ENCODE data around the gene DICER1.

DNA sequence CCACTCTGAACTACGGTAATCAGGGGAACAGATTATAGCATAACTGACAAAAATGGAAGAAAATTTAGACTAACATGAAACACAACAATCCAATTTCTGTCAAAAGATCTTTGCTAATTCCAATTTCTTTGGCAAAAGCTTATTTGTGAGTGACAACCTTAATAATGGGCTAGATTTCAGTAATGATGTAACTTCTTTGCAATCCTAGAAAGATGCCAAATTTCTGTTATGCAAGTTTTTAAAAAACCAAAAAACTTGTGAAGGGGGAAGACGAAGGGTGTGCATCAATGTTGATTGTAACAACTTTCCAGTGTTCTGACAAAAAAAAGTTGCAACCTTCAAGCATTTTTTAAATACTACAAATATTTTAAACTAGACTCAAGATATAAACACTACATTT, 59.9 kb downstream of the DICER1 start:
- no peak for TF ChIP-seq ZNF8 (CRISPR knock-in tag; IDR thresholded peaks at IDR 0.05)
- TF ChIP-seq, protein P1, sequence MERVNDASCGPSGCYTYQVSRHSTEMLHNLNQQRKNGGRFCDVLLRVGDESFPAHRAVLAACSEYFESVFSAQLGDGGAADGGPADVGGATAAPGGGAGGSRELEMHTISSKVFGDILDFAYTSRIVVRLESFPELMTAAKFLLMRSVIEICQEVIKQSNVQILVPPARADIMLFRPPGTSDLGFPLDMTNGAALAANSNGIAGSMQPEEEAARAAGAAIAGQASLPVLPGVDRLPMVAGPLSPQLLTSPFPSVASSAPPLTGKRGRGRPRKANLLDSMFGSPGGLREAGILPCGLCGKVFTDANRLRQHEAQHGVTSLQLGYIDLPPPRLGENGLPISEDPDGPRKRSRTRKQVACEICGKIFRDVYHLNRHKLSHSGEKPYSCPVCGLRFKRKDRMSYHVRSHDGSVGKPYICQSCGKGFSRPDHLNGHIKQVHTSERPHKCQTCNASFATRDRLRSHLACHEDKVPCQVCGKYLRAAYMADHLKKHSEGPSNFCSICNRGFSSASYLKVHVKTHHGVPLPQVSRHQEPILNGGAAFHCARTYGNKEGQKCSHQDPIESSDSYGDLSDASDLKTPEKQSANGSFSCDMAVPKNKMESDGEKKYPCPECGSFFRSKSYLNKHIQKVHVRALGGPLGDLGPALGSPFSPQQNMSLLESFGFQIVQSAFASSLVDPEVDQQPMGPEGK (CRISPR knock-in tag; IDR thresholded peaks at IDR 0.05; ENCODE audit: borderline replicate concordance), result no peak
- no peak for TF ChIP-seq TOX (CRISPR knock-in tag; IDR thresholded peaks at IDR 0.05; ENCODE audit: borderline replicate concordance)
- no peak for TF ChIP-seq OSR1 (CRISPR knock-in tag; IDR thresholded peaks at IDR 0.05)
- TF ChIP-seq CSDC2 (CRISPR knock-in tag; IDR thresholded peaks at IDR 0.05), result no peak
- TF ChIP-seq GLIS3 (CRISPR knock-in tag; IDR thresholded peaks at IDR 0.05), result no peak
- no peak for TF ChIP-seq RARB (CRISPR knock-in tag; IDR thresholded peaks at IDR 0.05)
- TF ChIP-seq, protein P2, sequence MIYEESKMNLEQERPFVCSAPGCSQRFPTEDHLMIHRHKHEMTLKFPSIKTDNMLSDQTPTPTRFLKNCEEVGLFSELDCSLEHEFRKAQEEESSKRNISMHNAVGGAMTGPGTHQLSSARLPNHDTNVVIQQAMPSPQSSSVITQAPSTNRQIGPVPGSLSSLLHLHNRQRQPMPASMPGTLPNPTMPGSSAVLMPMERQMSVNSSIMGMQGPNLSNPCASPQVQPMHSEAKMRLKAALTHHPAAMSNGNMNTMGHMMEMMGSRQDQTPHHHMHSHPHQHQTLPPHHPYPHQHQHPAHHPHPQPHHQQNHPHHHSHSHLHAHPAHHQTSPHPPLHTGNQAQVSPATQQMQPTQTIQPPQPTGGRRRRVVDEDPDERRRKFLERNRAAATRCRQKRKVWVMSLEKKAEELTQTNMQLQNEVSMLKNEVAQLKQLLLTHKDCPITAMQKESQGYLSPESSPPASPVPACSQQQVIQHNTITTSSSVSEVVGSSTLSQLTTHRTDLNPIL (CRISPR knock-in tag; IDR thresholded peaks at IDR 0.05; ENCODE audit: low read depth), result no peak
- TF ChIP-seq ZFP30 (CRISPR knock-in tag; IDR thresholded peaks at IDR 0.05), result no peak
- TF ChIP-seq ESRRG (CRISPR knock-in tag; IDR thresholded peaks at IDR 0.05), result no peak
- no peak for TF ChIP-seq SNAI2 (CRISPR knock-in tag; IDR thresholded peaks at IDR 0.05)
- no peak for TF ChIP-seq ZFP3 (CRISPR knock-in tag; IDR thresholded peaks at IDR 0.05)
- TF ChIP-seq ZNF565 (CRISPR knock-in tag; conservative IDR thresholded peaks at IDR 0.05; ENCODE audit: low read depth), result no peak
- TF ChIP-seq ARNTL (CRISPR knock-in tag; IDR thresholded peaks at IDR 0.05; ENCODE audit: borderline replicate concordance, low read depth), result no peak

Measured in SK-N-SH treated with all-trans-retinoic acid at 6 μM for 48 hours (cell line).